Tibial nerve (tissue), 4 donors: ENCODE measurements around the gene ROBO2.

Experiments used
- CTCF ChIP-seq, 5 experiments: fragments of 200-600 bp in 3 of 5; fragments of 450-650 bp in 2 of 5; sonication (generic) in 3 of 5; IDR thresholded peaks; one replicate each; pipeline ENCODE4 v1.5.1; 2016 to 2019; ENCODE audit warnings: antibody characterized with exemption in 5 of 5, mild to moderate bottlenecking in 3 of 5, moderate library complexity in 2 of 5
- EP300 ChIP-seq, 2 donors: sonication (generic); formaldehyde crosslinking; IDR thresholded peaks; one replicate each; pipeline ENCODE4 v1.6.1; 2017; ENCODE audit warnings: antibody characterized with exemption in 2 of 2, mild to moderate bottlenecking in 1 of 2
- POLR2A ChIP-seq, 2 donors: fragments of 450-650 bp; IDR thresholded peaks; one replicate each; pipeline ENCODE4 v1.6.1; 2017; ENCODE audit warnings: antibody characterized with exemption in 2 of 2, mild to moderate bottlenecking in 2 of 2, moderate library complexity in 2 of 2

- TF ChIP-seq CTCF (IDR thresholded peaks at IDR 0.05) (no peak), EP300 (IDR thresholded peaks at IDR 0.05) (no peak), POLR2A (IDR thresholded peaks at IDR 0.05) (no peak)
Observed at GRCh38 chr3:77459926-77460325, 420.0 kb downstream of the ROBO2 start.
